B cell (primary cell): ENCODE measurements around the gene OR9A4.

ENCODE experiments used
- EZH2 ChIP-seq: IDR thresholded peaks from 2 replicates; pipeline ENCODE4 v1.6.1; 2012; ENCODE audit warnings: borderline replicate concordance, low read depth, mild to moderate bottlenecking, moderate library complexity, low read length; ENCODE audit not compliant: insufficient read depth, poor library complexity, severe bottlenecking
- TF ChIP-seq, protein P1 (sequence below): fragments of 200-600 bp; IDR thresholded peaks from one replicate; pipeline ENCODE4 v1.8.0; 2022; ENCODE audit warnings: antibody characterized with exemption, mild to moderate bottlenecking

DNA sequence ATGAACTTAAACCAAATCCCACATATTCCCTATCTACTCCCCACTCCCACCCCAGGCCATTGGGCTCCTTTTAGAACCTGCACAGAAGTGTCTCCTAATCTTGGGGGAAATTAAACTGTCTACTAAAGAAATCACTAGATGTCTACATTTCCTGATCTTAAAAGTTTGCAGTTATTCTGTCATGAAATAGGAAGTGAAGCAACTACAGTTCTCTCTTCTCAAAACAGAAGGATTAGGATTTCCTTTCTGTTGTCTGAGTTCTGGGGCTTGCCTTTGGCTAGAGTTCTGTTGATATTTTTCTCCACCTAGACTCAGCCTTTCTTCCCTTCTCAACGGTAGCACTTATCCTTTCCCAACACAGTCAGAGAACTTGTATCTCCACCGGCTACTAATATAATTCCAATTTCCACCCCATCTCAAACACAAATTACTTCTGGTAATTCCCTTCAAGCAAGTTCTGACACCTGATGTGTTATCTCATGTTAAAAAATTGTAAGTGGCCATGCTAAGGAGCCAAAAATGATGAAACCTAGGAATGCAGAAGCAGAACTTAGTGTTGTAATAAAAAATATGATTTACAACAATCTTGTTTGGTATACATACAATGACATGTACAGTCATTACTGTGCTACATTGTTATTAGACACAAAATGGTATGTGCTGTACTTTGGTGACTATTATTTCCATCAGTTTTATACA lies 12.1 kb downstream of the OR9A4 start:
- TF ChIP-seq, protein P1, sequence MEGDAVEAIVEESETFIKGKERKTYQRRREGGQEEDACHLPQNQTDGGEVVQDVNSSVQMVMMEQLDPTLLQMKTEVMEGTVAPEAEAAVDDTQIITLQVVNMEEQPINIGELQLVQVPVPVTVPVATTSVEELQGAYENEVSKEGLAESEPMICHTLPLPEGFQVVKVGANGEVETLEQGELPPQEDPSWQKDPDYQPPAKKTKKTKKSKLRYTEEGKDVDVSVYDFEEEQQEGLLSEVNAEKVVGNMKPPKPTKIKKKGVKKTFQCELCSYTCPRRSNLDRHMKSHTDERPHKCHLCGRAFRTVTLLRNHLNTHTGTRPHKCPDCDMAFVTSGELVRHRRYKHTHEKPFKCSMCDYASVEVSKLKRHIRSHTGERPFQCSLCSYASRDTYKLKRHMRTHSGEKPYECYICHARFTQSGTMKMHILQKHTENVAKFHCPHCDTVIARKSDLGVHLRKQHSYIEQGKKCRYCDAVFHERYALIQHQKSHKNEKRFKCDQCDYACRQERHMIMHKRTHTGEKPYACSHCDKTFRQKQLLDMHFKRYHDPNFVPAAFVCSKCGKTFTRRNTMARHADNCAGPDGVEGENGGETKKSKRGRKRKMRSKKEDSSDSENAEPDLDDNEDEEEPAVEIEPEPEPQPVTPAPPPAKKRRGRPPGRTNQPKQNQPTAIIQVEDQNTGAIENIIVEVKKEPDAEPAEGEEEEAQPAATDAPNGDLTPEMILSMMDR = no peak
- TF ChIP-seq EZH2 = no peak
